ENCODE results near the gene SLMAP. TPM values are rescaled to one million over a fixed set of nuclear protein-coding genes. Genes with fewer than 3 reads are reported as not detected.
"Not testable (repeated sequence)": the region's sequence is repeated elsewhere in the genome, so short reads cannot be mapped to it uniquely, and the experiment has no call there.

Gene SLMAP
- total RNA-seq, 2 experiments from 2014 or later, result 51.2 to 52.8 TPM

DNA sequence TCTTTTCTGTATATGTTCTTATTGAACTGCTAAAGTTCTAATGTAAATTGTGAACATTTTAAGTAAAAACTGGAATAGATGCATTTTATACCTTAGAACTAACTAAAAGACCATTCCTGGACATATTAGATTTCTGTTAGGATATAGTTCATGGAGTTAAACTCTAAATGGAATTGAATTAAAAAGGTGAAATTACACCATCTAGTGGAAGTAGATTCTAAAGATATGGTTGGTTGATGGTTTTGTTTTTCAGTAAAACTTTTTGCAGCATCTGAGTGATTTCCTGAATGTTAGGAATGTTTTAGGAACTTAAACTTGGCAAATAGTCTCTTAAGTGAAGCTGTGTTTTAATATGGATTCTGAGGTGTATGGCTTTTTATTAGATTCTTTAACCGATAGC, 96.8 kb downstream of the SLMAP start:
- no peak overlapping the region for H3K4me3 Mint-ChIP-seq
- no peak overlapping the region for H3K27ac Mint-ChIP-seq
- H3K27me3 Mint-ChIP-seq, result no peaks in the 10 kb centered on the region
- DNase-seq, result no peak
- H3K36me3 Mint-ChIP-seq, result no peaks in the 10 kb centered on the region
- no peaks in the 10 kb centered on the region for H3K9me3 Mint-ChIP-seq
- H3K4me1 Mint-ChIP-seq, result no peaks in the 10 kb centered on the region

DNA sequence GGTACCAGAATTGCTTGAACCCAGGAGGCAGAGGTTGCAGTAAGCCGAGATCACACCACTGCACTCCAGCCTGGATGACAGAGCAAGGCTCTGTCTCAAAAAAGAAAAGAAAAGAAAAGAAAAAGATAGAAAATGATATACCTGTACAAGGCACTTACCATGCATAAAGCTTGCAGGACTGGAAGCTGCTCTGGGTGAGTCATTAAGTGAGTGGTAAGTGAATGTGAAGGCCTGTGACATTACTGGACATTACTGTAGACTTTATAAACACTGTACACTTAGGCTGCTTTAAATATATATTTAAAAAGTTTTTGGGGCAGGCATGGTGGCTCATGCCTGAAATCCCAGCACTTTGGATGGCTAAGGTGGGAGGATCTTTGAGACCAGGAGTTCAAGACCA, 99.2 kb downstream of the SLMAP start:
- H3K4me3 Mint-ChIP-seq, result no peak overlapping the region
- H3K9me3 Mint-ChIP-seq, result no peaks in the 10 kb centered on the region
- H3K36me3 Mint-ChIP-seq, result no peaks in the 10 kb centered on the region
- no peak for DNase-seq
- H3K27me3 Mint-ChIP-seq, result no peaks in the 10 kb centered on the region
- no peaks in the 10 kb centered on the region for H3K4me1 Mint-ChIP-seq
- H3K27ac Mint-ChIP-seq, result no peak overlapping the region

DNA sequence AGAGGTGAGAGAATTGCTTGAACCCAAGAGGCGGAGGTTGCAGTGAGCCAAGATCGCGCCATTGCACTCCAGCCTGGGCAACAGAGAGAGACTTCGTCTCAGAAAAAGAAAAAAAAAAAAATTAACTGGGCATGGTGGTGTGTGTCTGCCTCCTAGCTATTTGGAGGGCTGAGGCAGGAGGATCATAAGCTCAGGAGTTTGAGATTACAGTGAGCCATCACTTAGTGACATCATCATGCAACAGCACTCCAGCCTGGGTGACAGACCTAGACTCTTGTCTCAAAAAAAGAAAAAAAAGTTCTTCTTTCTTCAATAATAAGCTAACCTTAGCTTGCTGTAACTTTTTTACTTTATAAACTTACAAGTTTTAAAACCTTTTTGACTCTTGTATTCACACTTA, 99.8 kb downstream of the SLMAP start:
- Mint-ChIP-seq H3K27ac (no peak overlapping the region), H3K36me3 (no peaks in the 10 kb centered on the region), H3K4me3 (no peak overlapping the region), H3K27me3 (no peaks in the 10 kb centered on the region), H3K4me1 (no peaks in the 10 kb centered on the region), H3K9me3 (no peaks in the 10 kb centered on the region)
- DNase-seq, result no peak

DNA sequence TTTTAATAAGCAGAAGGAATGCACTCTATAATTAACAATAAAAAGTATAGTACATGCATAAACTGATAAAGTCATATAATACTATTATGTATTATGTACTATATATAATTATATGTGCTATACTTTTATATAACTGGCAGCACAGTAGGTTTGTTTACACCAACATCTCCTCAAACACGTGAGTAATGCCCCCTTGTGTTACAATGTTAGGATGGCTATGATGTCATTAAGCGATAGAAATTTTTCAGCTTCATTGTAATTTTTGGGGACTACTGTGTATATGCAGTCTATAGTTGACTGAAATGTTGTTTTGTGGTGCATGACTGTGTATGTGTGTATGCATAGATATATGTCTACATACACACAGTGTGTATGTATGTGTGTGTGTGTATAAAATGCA, 100.6 kb downstream of the SLMAP start:
- Mint-ChIP-seq H3K9me3 (no peaks in the 10 kb centered on the region), H3K27me3 (no peaks in the 10 kb centered on the region), H3K27ac (no peak overlapping the region), H3K4me3 (no peak overlapping the region), H3K36me3 (no peaks in the 10 kb centered on the region), H3K4me1 (no peaks in the 10 kb centered on the region)
- no peak for DNase-seq

DNA sequence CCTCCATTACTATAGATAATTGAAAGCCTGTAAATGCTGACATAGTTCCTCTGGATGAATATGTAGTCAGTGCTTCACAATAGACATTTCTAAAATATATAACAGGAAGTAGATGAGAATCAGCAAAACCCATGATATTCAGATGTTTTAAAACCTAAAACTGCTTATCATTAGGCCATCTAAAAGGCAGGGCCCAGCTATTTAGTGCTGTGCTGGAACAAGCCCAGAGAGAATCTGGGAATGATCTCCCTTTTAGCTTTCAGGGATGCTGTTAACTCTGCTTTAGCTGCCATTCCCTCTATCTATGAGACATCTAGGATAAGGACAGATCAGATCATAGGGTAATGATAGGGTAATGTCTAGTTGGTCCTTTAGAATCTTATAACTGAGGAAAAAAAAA, 106.8 kb downstream of the SLMAP start:
- Mint-ChIP-seq H3K4me1 (no peaks in the 10 kb centered on the region), H3K27ac (no peak overlapping the region), H3K27me3 (no peaks in the 10 kb centered on the region), H3K36me3 (peaks cover 7% of the 10 kb centered on the region), H3K4me3 (no peak overlapping the region), H3K9me3 (no peaks in the 10 kb centered on the region)
- DNase-seq, result no peak

DNA sequence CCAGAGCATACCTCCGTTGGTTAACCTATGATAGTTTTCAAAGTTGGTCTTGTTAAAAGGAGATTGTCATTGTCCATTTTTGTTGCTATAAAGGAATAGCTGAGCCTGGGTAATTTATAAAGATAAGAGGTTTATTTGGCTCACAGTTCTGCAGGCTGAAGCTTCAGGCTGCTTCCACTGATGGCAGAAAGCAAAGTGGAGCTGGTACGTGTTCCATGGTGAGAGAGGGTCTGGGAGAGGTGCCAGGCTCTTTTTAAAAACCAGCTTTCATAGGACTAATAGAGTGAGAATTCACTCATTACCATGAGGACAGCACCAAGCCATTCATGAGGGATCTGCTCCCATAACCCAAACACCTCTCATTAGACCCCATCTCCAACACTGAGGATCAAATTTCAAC, 107.3 kb downstream of the SLMAP start:
- H3K27ac Mint-ChIP-seq, result no peak overlapping the region

DNA sequence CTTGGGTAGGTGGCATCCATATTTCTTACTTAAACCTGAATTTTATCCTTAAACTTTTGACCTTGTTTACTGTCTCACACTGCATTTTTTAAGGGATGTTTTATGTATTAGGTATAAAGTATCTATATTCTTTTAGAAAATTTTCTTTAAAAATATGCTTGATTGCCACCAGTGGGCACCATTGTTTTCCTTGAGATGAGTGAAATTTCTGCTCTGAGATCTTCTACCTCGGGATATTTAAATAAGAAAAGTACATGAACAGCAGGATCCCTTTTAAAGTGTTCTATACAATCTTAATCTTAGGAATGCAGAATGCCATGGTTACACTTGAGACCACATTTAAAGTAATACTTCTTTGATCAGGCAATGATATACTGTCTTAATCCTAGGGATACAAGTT, 108.7 kb downstream of the SLMAP start:
- Mint-ChIP-seq H3K27me3 (no peaks in the 10 kb centered on the region), H3K9me3 (no peaks in the 10 kb centered on the region), H3K4me3 (no peak overlapping the region), H3K36me3 (peaks cover 8% of the 10 kb centered on the region), H3K4me1 (no peaks in the 10 kb centered on the region), H3K27ac (no peak overlapping the region)
- no peak for DNase-seq

More for the DNA sequence above, 107.3 kb downstream of the SLMAP start:
- DNase-seq, result no peak
- H3K9me3 Mint-ChIP-seq, result no peaks in the 10 kb centered on the region
- peaks cover 7% of the 10 kb centered on the region for H3K36me3 Mint-ChIP-seq
- no peaks in the 10 kb centered on the region for H3K27me3 Mint-ChIP-seq
- H3K4me1 Mint-ChIP-seq, result no peaks in the 10 kb centered on the region
- no peak overlapping the region for H3K4me3 Mint-ChIP-seq

DNA sequence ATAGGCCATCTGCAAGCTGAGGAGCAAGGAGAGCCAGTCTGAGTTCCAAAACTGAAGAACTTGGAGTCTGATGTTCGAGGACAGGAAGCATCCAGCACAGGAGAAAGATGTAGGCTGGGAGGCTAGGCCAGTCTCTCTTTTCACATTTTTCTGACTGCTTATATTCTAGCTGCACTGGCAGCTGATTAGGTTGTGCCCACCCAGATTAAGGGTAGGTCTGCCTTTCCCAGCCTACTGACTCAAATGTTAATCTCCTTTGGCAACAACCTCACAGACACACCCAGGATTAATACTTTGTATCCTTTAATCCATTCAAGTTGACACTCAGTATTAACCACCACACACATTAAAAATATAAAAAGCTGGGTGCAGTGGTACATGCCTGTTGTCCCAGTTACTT, 113.0 kb downstream of the SLMAP start:
- H3K27ac Mint-ChIP-seq, H3K36me3 Mint-ChIP-seq, H3K27me3 Mint-ChIP-seq, DNase-seq, H3K4me1 Mint-ChIP-seq, H3K9me3 Mint-ChIP-seq, H3K4me3 Mint-ChIP-seq: not testable (repeated sequence)

DNA sequence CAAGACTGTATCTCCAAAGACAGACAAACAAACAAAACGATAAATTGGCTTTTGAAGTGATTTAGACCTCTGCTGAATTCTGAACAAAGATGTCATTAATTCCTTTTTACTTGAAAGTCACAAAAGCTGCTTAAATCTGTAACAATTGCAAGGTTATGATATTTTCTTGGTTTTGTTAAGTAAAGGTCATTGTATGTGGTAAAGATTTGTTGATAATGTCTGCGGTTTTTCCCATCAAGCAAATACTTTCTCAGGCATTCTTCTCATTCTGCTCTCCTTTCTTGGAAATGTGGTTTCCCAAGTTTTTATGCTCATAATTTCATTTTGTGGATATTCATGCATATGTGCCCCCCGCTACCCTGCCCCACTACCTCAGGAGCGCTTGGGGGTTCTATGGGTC, 116.5 kb downstream of the SLMAP start:
- DNase-seq, result no peak
- no peak overlapping the region for H3K4me3 Mint-ChIP-seq
- H3K4me1 Mint-ChIP-seq, result no peaks in the 10 kb centered on the region
- no peaks in the 10 kb centered on the region for H3K9me3 Mint-ChIP-seq
- peaks cover 10% of the 10 kb centered on the region for H3K36me3 Mint-ChIP-seq
- no peaks in the 10 kb centered on the region for H3K27me3 Mint-ChIP-seq
- H3K27ac Mint-ChIP-seq, result no peak overlapping the region

DNA sequence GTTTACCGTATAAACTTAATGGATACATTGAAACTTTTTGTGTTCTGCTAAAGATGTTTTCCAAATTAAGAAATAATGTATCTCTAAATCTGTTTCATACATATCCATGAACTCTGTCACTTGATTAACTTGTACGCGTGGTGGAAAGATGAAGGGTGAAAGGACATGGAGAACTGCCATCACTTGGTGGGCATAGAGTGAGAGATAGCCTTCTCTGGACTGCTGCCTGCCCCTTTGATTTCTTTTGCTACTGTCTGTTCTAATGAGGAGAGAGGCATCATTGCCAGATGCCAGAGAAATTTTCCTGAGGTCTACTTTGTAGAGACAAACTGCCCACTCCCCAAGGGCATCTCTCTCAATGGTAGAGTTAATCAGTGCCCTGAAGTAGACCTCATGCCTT, 120.5 kb downstream of the SLMAP start:
- H3K9me3 Mint-ChIP-seq, result no peaks in the 10 kb centered on the region
- no peaks in the 10 kb centered on the region for H3K27me3 Mint-ChIP-seq
- H3K36me3 Mint-ChIP-seq, result peaks cover 5% of the 10 kb centered on the region
- no peak for DNase-seq
- no peaks in the 10 kb centered on the region for H3K4me1 Mint-ChIP-seq
- H3K4me3 Mint-ChIP-seq, result no peak overlapping the region
- no peak overlapping the region for H3K27ac Mint-ChIP-seq

DNA sequence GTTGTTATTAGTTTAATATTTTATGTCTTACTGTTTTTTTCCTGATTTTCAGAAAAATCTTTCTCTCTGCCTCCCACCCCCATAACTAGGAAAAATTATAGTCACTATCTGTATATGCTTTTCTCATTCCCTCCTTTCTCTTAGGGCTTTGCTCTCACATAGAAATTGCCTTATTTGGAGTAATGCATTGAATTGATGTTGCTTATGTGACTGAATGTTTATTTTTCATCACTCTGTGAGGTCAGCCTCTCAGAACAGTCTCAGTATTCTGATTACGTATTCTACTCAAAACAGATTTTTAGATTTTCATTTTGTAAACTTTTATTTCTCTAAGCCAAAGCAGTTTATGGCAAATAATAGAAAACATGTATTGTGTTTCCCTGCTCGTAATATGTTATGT, 121.0 kb downstream of the SLMAP start:
- Mint-ChIP-seq H3K27ac (no peak overlapping the region), H3K27me3 (no peaks in the 10 kb centered on the region), H3K36me3 (peaks cover 4% of the 10 kb centered on the region), H3K4me1 (no peaks in the 10 kb centered on the region), H3K9me3 (no peaks in the 10 kb centered on the region), H3K4me3 (no peak overlapping the region)
- no peak for DNase-seq

DNA sequence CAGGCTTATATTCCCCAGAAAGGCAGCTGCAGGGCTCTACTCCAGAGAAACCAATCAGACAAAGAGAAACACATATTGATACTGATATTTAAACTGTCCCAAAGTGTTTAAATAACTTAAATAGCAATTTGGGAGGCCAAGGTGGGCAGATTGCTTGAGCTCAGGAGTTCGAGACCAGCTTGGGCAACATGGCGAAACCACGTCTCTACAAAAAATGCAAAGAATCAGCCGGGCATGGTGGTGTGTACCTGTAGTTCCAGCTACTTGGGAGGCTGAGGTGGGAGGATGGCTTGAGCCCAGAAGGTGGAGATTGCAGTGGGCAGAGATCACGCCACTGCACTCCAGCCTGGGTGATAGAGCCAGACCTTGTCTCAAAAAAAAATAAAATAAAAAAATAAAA, 128.3 kb downstream of the SLMAP start:
- H3K27ac Mint-ChIP-seq, H3K4me3 Mint-ChIP-seq, H3K9me3 Mint-ChIP-seq, DNase-seq, H3K27me3 Mint-ChIP-seq, H3K4me1 Mint-ChIP-seq: not testable (repeated sequence)
- peaks cover 18% of the 10 kb centered on the region for H3K36me3 Mint-ChIP-seq

DNA sequence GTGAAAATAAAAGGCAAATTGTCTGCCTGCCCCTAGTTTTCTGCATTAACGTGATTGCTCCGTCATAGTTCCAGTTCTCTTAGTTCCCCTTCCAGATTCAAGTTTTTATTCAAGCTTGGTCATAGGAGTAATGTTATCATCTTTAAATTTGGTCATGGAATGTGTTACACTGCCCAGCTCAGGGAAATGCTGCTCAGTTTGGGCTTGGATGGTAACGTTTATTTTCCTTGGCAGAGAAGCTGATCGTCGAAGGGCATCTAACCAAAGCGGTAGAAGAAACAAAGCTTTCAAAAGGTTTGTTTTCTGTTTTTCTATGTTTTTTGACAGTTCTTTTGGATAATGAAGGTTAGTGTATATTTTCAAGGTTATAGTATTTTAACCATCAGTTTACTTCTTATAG, 133.7 kb downstream of the SLMAP start:
- Mint-ChIP-seq H3K4me3 (no peak overlapping the region), H3K36me3 (peaks cover 16% of the 10 kb centered on the region), H3K9me3 (no peaks in the 10 kb centered on the region), H3K4me1 (no peaks in the 10 kb centered on the region), H3K27me3 (no peaks in the 10 kb centered on the region), H3K27ac (no peak overlapping the region)
- no peak for DNase-seq

DNA sequence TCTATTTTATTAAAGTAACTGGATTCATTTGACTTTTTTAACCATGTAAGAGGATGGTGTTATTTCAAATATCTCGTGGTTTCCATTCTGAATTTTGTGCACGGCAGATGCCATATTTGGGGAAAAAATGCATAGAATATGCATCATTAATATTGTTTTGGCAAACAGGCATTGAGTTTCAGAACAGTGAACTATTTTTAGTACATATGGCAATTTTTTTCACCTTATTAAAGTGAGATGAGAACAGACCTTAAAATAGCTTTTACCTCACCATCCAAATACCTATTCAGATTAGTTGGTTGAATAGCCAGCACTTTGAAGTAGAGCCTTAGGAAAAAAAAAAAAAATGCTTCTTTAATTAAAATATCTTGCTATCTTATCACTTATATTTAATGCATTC, 134.8 kb downstream of the SLMAP start:
- H3K4me1 Mint-ChIP-seq, result no peaks in the 10 kb centered on the region
- no peaks in the 10 kb centered on the region for H3K27me3 Mint-ChIP-seq
- no peaks in the 10 kb centered on the region for H3K9me3 Mint-ChIP-seq
- H3K36me3 Mint-ChIP-seq, result peaks cover 11% of the 10 kb centered on the region
- no peak overlapping the region for H3K27ac Mint-ChIP-seq
- no peak for DNase-seq
- no peak overlapping the region for H3K4me3 Mint-ChIP-seq

DNA sequence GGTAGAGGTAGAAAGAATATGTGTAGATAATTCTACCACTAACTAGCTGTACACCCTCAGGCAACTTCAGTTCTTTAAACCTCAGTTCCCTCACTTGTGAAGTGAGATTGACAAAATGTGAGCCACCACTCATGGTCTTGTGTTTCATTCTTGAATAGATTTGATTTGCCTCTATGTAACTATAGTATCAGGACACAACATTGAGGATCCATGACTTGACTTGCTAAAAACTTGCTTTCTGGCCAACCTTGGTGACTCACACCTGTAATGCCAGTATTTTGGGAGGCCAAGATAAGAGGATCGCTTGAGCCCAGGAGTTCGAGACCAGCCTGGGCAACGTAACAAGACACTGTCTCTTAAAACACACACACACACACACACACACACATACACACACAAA, 136.3 kb downstream of the SLMAP start:
- H3K36me3 Mint-ChIP-seq, result peaks cover 10% of the 10 kb centered on the region
- H3K4me1 Mint-ChIP-seq, result no peaks in the 10 kb centered on the region
- no peak for DNase-seq
- no peak overlapping the region for H3K27ac Mint-ChIP-seq
- no peak overlapping the region for H3K4me3 Mint-ChIP-seq
- no peaks in the 10 kb centered on the region for H3K27me3 Mint-ChIP-seq
- no peaks in the 10 kb centered on the region for H3K9me3 Mint-ChIP-seq

DNA sequence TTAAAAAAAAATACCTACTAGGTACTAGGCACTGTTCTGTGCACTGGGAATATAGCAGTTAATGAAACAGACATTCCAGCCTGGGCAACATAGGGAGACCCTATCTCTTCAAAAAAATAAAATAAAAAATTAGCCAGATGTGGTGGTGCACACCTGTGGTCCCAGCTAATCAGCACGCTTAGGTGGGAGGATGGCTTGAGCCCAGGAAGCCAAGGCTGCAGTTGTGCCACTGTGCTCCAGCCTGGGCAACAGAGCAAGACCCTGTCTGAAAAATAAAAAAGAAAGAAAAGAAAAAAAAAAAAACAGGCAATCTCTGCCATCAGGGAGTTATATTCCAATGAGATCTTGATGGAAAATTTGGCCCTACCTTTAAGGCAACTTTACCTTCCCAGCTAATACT, 137.0 kb downstream of the SLMAP start:
- DNase-seq, result no peak
- Mint-ChIP-seq H3K9me3 (no peaks in the 10 kb centered on the region), H3K4me1 (no peaks in the 10 kb centered on the region), H3K27ac (no peak overlapping the region), H3K4me3 (no peak overlapping the region), H3K27me3 (no peaks in the 10 kb centered on the region), H3K36me3 (peaks cover 10% of the 10 kb centered on the region)

DNA sequence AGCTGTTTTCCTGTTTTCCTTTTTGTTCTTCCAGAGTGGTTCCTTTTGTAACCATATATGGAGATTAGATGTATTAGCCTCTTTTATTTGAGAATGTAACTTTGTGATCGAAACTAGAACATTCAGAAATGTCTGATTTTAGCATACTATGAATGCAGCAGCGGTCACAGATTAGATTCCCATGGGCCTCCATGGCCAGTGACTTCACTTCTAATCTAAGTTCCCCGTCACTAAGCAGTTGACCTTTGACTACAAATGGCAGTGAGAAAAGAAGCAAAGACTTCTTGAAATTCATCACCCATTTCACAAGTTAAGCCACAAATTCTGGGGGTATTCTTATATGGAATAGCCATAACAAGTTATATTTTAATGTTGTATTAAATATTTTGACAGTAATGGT, 137.6 kb downstream of the SLMAP start:
- Mint-ChIP-seq H3K27ac (no peak overlapping the region), H3K9me3 (no peaks in the 10 kb centered on the region), H3K4me3 (no peak overlapping the region), H3K27me3 (no peaks in the 10 kb centered on the region), H3K4me1 (no peaks in the 10 kb centered on the region), H3K36me3 (peaks cover 12% of the 10 kb centered on the region)
- no peak for DNase-seq
